HG03103 (cell line): ENCODE measurements around the gene HK1.
"Not testable (repeated sequence)": the region's sequence is repeated elsewhere in the genome, so short reads cannot be mapped to it uniquely, and the experiment has no call there.

ENCODE experiments used
- ATAC-seq: cut with Tn5 transposase; IDR thresholded peaks from one replicate; pipeline ENCODE4 v1.9.1; 2021; ENCODE audit warnings: low read depth; ENCODE audit not compliant: unreplicated experiment

Gene HK1

GRCh38 chr10:69438536-69439349 lies 160.4 kb downstream of the HK1 start:
- no peak for ATAC-seq

- no peak for ATAC-seq
Measured at GRCh38 chr10:69439350-69439739, 161.0 kb downstream of the HK1 start.

- ATAC-seq: no peak
Measured at GRCh38 chr10:69439813-69440506, 161.7 kb downstream of the HK1 start.

- ATAC-seq: no peak
Measured at GRCh38 chr10:69443354-69443753, 165.1 kb downstream of the HK1 start.

- no peak for ATAC-seq
Measured at GRCh38 chr10:69445041-69445440, 166.7 kb downstream of the HK1 start.

GRCh38 chr10:69446229-69446628 lies 167.9 kb downstream of the HK1 start:
- ATAC-seq: no peak

GRCh38 chr10:69446650-69447151 lies 168.4 kb downstream of the HK1 start:
- no peak for ATAC-seq

GRCh38 chr10:69449841-69450240 lies 171.5 kb downstream of the HK1 start:
- no peak for ATAC-seq

GRCh38 chr10:69450395-69450794 lies 172.1 kb downstream of the HK1 start:
- ATAC-seq: not testable (repeated sequence)

- peak; percentile 76 for ATAC-seq
Measured at GRCh38 chr10:69451209-69451783, 173.0 kb downstream of the HK1 start, which contains the start of gene TSPAN15. TSS of gene TSPAN15 (plus strand) at chr10:69451465. CDS start at chr10:69451595, 130 bp downstream.
